SK-N-SH treated with all-trans-retinoic acid at 6 μM for 48 hours (cell line): ENCODE results near the gene SEC61A2.

Experiments used
- ATAC-seq: fragments of 200-7000 bp; cut with Tn5 transposase; 3 replicates; pipeline ENCODE4 v1.9.1; 2020; ENCODE audit warnings: mild to moderate bottlenecking, moderate library complexity
- ARNTL ChIP-seq: fragments of 450-650 bp; formaldehyde crosslinking; IDR thresholded peaks from 2 replicates; pipeline ENCODE4 v1.5.0; 2020; ENCODE audit warnings: low read depth, mild to moderate bottlenecking, moderate library complexity, borderline replicate concordance
- BACH2 ChIP-seq: fragments of 250-450 bp; sonication (Bioruptor Pico); IDR thresholded peaks from 2 replicates; pipeline ENCODE4 v1.9.0; 2021; ENCODE audit warnings: mild to moderate bottlenecking, borderline replicate concordance
- CSDC2 ChIP-seq: fragments of 250-450 bp; sonication (Bioruptor Pico); IDR thresholded peaks from 2 replicates; pipeline ENCODE4 v1.5.0; 2020; ENCODE audit warnings: mild to moderate bottlenecking, moderate library complexity
- CSRNP3 ChIP-seq: fragments of 250-450 bp; sonication (Bioruptor Pico); IDR thresholded peaks from 2 replicates; pipeline ENCODE4 v1.5.1; 2021; ENCODE audit warnings: mild to moderate bottlenecking, moderate library complexity
- ESRRG ChIP-seq: fragments of 250-450 bp; sonication (Bioruptor Pico); IDR thresholded peaks from 2 replicates; pipeline ENCODE4 v1.6.1; 2021; ENCODE audit warnings: mild to moderate bottlenecking
- ISL1 ChIP-seq: fragments of 250-450 bp; sonication (Bioruptor Pico); IDR thresholded peaks from 2 replicates; pipeline ENCODE4 v2.1.2; 2022; ENCODE audit warnings: mild to moderate bottlenecking, moderate library complexity
- OSR1 ChIP-seq: fragments of 250-450 bp; sonication (Bioruptor Pico); IDR thresholded peaks from 2 replicates; pipeline ENCODE4 v1.8.0; 2022; ENCODE audit warnings: moderate library complexity, mild to moderate bottlenecking, inconsistent platforms
- PATZ1 ChIP-seq: fragments of 250-450 bp; sonication (Bioruptor Pico); IDR thresholded peaks from 2 replicates; pipeline ENCODE4 v1.8.0; 2020; ENCODE audit warnings: mild to moderate bottlenecking, moderate library complexity, borderline replicate concordance
- PPARA ChIP-seq: fragments of 250-450 bp; sonication (Bioruptor Pico); IDR thresholded peaks from 2 replicates; pipeline ENCODE4 v1.5.0; 2020; ENCODE audit warnings: mild to moderate bottlenecking, borderline replicate concordance
- SNAI2 ChIP-seq: fragments of 250-450 bp; sonication (Bioruptor Pico); IDR thresholded peaks from 2 replicates; pipeline ENCODE4 v1.5.0; 2020; ENCODE audit warnings: mild to moderate bottlenecking, moderate library complexity
- TCF4 ChIP-seq: fragments of 250-450 bp; sonication (Bioruptor Pico); IDR thresholded peaks from 2 replicates; pipeline ENCODE4 v1.8.0; 2021; ENCODE audit warnings: mild to moderate bottlenecking, moderate library complexity, borderline replicate concordance
- ZC3H10 ChIP-seq: fragments of 250-450 bp; sonication (Bioruptor Pico); IDR thresholded peaks from 2 replicates; pipeline ENCODE4 v1.5.1; 2021; ENCODE audit warnings: mild to moderate bottlenecking, moderate library complexity
- ZFP3 ChIP-seq: fragments of 250-450 bp; sonication (Bioruptor Pico); IDR thresholded peaks from 2 replicates; pipeline ENCODE4 v1.5.0; 2020; ENCODE audit warnings: mild to moderate bottlenecking, moderate library complexity
- ZFP30 ChIP-seq: fragments of 450-650 bp; formaldehyde crosslinking; IDR thresholded peaks from 2 replicates; pipeline ENCODE4 v1.5.0; 2022; ENCODE audit warnings: mild to moderate bottlenecking, moderate library complexity
- ZNF565 ChIP-seq: fragments of 450-650 bp; formaldehyde crosslinking; conservative IDR thresholded peaks from 2 replicates; pipeline ENCODE4 v1.5.0; 2020; ENCODE audit warnings: low read depth, mild to moderate bottlenecking, moderate library complexity
- ZNF70 ChIP-seq: fragments of 450-650 bp; formaldehyde crosslinking; IDR thresholded peaks from 2 replicates; pipeline ENCODE4 v1.5.0; 2020; ENCODE audit warnings: mild to moderate bottlenecking, moderate library complexity
- ZNF8 ChIP-seq: fragments of 450-650 bp; formaldehyde crosslinking; IDR thresholded peaks from 2 replicates; pipeline ENCODE4 v1.5.0; 2020; ENCODE audit warnings: mild to moderate bottlenecking, moderate library complexity
- TF ChIP-seq, protein P1 (sequence below): fragments of 250-450 bp; sonication (Bioruptor Pico); IDR thresholded peaks from 2 replicates; pipeline ENCODE4 v1.8.0; 2021; ENCODE audit warnings: low read depth, mild to moderate bottlenecking, moderate library complexity, borderline replicate concordance
- TF ChIP-seq, protein P2 (sequence below): fragments of 250-450 bp; sonication (Bioruptor Pico); IDR thresholded peaks from 2 replicates; pipeline ENCODE4 v1.5.1; 2020; ENCODE audit warnings: low read depth, mild to moderate bottlenecking, moderate library complexity
- TF ChIP-seq, protein P3 (sequence below): fragments of 250-450 bp; sonication (Bioruptor Pico); IDR thresholded peaks from 2 replicates; pipeline ENCODE4 v1.5.0; 2020; ENCODE audit warnings: mild to moderate bottlenecking, moderate library complexity

SEC61A2 gene

DNA sequence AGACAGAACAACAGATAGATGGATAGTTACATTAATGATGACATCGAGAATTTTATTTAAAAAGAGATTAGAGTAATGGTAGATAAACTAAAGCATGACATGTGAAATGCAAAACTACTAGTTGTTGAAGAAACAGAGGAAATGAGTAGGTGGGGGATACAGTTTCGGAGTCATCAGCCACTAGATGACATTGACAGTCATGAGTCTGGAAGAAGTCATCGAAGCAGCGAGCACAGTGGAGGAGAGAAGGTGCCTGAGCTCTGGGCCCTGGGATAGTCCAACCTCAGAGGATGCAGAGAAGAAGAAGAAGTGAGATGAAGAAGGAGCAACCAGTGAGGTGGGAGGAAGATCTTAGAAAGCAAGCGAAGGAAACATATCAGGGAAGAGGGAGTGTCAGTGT is 20.2 kb upstream of the SEC61A2 start:
- ATAC-seq, result no peak
- TF ChIP-seq CSRNP3 (CRISPR knock-in tag) (no peak), ZNF8 (CRISPR knock-in tag) (no peak), ZC3H10 (CRISPR knock-in tag) (no peak), ZNF565 (CRISPR knock-in tag) (no peak), ARNTL (no peak), ZFP3 (CRISPR knock-in tag) (no peak), ISL1 (CRISPR knock-in tag) (no peak), PATZ1 (no peak), CSDC2 (CRISPR knock-in tag) (no peak), SNAI2 (no peak), ZFP30 (CRISPR knock-in tag) (no peak), OSR1 (CRISPR knock-in tag) (no peak), PPARA (CRISPR knock-in tag) (no peak)
- TF ChIP-seq, protein P1, sequence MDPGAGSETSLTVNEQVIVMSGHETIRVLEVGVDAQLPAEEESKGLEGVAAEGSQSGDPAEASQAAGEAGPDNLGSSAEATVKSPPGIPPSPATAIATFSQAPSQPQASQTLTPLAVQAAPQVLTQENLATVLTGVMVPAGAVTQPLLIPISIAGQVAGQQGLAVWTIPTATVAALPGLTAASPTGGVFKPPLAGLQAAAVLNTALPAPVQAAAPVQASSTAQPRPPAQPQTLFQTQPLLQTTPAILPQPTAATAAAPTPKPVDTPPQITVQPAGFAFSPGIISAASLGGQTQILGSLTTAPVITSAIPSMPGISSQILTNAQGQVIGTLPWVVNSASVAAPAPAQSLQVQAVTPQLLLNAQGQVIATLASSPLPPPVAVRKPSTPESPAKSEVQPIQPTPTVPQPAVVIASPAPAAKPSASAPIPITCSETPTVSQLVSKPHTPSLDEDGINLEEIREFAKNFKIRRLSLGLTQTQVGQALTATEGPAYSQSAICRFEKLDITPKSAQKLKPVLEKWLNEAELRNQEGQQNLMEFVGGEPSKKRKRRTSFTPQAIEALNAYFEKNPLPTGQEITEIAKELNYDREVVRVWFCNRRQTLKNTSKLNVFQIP, result no peak

DNA sequence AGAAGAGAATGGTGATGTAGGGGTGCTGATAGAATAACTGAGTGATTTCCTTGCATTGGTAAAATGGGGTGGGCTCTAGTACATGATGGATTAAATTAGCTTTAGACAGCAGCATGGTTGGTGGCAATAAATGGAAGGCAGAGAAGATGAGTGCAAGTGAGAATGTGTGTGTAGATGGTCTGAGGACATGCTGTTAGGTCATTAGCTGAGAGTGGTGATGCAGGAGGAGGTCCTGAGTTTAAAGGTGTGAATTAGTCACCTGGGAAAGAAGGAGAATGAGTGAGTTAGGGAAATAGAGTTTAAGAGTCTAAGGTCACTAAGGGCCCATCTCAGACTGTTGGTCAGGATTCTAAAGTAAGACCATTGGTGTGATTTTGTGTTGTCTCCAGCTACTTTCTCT is 17.9 kb upstream of the SEC61A2 start:
- TF ChIP-seq BACH2, result no peak
- no peak for ATAC-seq

DNA sequence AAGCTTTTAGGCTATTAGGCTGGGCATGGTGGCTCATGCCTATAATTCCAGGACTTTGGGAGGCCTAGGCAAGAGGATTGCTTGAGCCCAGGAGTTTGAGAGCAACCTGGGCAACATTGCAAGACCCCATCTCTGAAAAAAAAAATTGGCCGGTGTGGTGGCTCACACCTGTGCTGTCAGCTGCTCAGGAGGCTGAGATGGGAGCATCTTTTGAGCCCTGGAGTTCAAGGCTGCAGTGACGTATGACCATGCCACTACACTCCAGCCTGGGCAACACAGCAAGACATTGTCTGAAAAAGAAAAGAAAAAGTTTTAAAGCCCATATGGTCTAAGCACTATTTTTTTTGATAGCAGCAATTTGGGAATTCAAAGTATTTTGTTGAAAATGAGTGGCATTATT is 15.8 kb upstream of the SEC61A2 start:
- TF ChIP-seq, protein P2, sequence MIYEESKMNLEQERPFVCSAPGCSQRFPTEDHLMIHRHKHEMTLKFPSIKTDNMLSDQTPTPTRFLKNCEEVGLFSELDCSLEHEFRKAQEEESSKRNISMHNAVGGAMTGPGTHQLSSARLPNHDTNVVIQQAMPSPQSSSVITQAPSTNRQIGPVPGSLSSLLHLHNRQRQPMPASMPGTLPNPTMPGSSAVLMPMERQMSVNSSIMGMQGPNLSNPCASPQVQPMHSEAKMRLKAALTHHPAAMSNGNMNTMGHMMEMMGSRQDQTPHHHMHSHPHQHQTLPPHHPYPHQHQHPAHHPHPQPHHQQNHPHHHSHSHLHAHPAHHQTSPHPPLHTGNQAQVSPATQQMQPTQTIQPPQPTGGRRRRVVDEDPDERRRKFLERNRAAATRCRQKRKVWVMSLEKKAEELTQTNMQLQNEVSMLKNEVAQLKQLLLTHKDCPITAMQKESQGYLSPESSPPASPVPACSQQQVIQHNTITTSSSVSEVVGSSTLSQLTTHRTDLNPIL (CRISPR knock-in tag), result no peak
- TF ChIP-seq CSRNP3 (CRISPR knock-in tag) (no peak), ZFP30 (CRISPR knock-in tag) (no peak), ZNF565 (CRISPR knock-in tag) (no peak), OSR1 (CRISPR knock-in tag) (no peak), ZNF70 (CRISPR knock-in tag) (no peak), PATZ1 (no peak), CSDC2 (CRISPR knock-in tag) (no peak), ZC3H10 (CRISPR knock-in tag) (no peak), PPARA (CRISPR knock-in tag) (no peak), ESRRG (CRISPR knock-in tag) (no peak), ZNF8 (CRISPR knock-in tag) (no peak), ISL1 (CRISPR knock-in tag) (no peak), TCF4 (CRISPR knock-in tag) (no peak), ARNTL (no peak)
- TF ChIP-seq, protein P3, sequence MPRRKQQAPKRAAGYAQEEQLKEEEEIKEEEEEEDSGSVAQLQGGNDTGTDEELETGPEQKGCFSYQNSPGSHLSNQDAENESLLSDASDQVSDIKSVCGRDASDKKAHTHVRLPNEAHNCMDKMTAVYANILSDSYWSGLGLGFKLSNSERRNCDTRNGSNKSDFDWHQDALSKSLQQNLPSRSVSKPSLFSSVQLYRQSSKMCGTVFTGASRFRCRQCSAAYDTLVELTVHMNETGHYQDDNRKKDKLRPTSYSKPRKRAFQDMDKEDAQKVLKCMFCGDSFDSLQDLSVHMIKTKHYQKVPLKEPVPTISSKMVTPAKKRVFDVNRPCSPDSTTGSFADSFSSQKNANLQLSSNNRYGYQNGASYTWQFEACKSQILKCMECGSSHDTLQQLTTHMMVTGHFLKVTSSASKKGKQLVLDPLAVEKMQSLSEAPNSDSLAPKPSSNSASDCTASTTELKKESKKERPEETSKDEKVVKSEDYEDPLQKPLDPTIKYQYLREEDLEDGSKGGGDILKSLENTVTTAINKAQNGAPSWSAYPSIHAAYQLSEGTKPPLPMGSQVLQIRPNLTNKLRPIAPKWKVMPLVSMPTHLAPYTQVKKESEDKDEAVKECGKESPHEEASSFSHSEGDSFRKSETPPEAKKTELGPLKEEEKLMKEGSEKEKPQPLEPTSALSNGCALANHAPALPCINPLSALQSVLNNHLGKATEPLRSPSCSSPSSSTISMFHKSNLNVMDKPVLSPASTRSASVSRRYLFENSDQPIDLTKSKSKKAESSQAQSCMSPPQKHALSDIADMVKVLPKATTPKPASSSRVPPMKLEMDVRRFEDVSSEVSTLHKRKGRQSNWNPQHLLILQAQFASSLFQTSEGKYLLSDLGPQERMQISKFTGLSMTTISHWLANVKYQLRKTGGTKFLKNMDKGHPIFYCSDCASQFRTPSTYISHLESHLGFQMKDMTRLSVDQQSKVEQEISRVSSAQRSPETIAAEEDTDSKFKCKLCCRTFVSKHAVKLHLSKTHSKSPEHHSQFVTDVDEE (CRISPR knock-in tag), result no peak
- TF ChIP-seq, protein P1, result no peak
- TF ChIP-seq, all 23 proteins: peak for 0
- no peak for ATAC-seq
